Breast epithelium (tissue), 3 donors: ENCODE measurements around the gene MACROD2.

Experiments used
- CTCF ChIP-seq, 3 donors: fragments of 450-650 bp; IDR thresholded peaks; one replicate each; pipeline ENCODE4 v1.5.1; 2016 to 2017; ENCODE audit warnings: antibody characterized with exemption in 3 of 3, mild to moderate bottlenecking in 3 of 3, moderate library complexity in 3 of 3
- POLR2AphosphoS5 ChIP-seq, 3 donors: sonication (generic); formaldehyde crosslinking; IDR thresholded peaks; one replicate each; pipeline ENCODE4 v1.6.1; 2017; ENCODE audit warnings: antibody characterized with exemption in 3 of 3

- TF ChIP-seq POLR2AphosphoS5 (IDR thresholded peaks at IDR 0.05) = no peak
- no peak for TF ChIP-seq CTCF (IDR thresholded peaks at IDR 0.05)
Observed at GRCh38 chr20:14820771-14821170, 825.5 kb downstream of the MACROD2 start.
